Panc1 (cell line): ENCODE data around the gene DMAC2. TPM values are rescaled to one million over a fixed set of nuclear protein-coding genes. Genes with fewer than 3 reads are reported as not detected.

Source experiments
- ATAC-seq: fragments of 200-7000 bp; cut with Tn5 transposase; 2 replicates; pipeline ENCODE4 v1.9.1; 2020; ENCODE audit warnings: mild to moderate bottlenecking, moderate library complexity
- BruUV-seq: library from RNA; stranded (reverse); fragments of 400-500 nt; replicated peaks from 2 replicates; lab custom pipeline; 2021; lab: Mats Ljungman, UMichigan
- CTCF ChIA-PET: fragments of 300-600 bp; sonication (Branson Sonifier 250); formaldehyde crosslinking; loops from one replicate; lab custom pipeline; 2022; ENCODE audit warnings: antibody characterized with exemption; lab: Charles Lee
- POLR2A ChIA-PET: fragments of 300-600 bp; sonication (Branson Sonifier 250); formaldehyde crosslinking; loops from one replicate; lab custom pipeline; 2022; ENCODE audit warnings: antibody characterized with exemption; lab: Charles Lee
- DNase-seq: peaks from one replicate; pipeline ENCODE4 v3.0.0-alpha.2; 2010; ENCODE audit warnings: low read depth, low spot score
- H3K27ac ChIP-seq: 2 replicates; pipeline ENCODE4 v1.5.1; 2011; ENCODE audit warnings: mild to moderate bottlenecking, low read length, inconsistent platforms
- H3K27me3 ChIP-seq: fragments of 200-500 bp; sonication (Bioruptor generic); 2 replicates; pipeline ENCODE4 v1.6.0; 2014; ENCODE audit warnings: low read length, inconsistent platforms; ENCODE audit not compliant: control insufficient read depth, insufficient read depth
- H3K36me3 ChIP-seq: fragments of 200-500 bp; sonication (Bioruptor generic); 2 replicates; pipeline ENCODE4 v1.5.1; 2014; ENCODE audit warnings: inconsistent platforms, mild to moderate bottlenecking, low read length, moderate library complexity; ENCODE audit not compliant: control insufficient read depth, insufficient read depth
- H3K4me1 ChIP-seq: 2 replicates; pipeline ENCODE4 v1.5.1; 2011; ENCODE audit warnings: inconsistent platforms, mild to moderate bottlenecking, low read length, moderate library complexity; ENCODE audit not compliant: control insufficient read depth, insufficient read depth
- H3K4me3 ChIP-seq, 2 experiments: 2 replicates each; pipeline ENCODE4 v1.5.1; 2011 to 2012; ENCODE audit warnings: low read depth in 2 of 2, low read length in 2 of 2, mild to moderate bottlenecking in 2 of 2, inconsistent platforms in 1 of 2, moderate library complexity in 1 of 2
- H3K9me3 ChIP-seq: fragments of 200-500 bp; sonication (Bioruptor generic); 2 replicates; pipeline ENCODE4 v1.5.1; 2014; ENCODE audit warnings: low read depth, mild to moderate bottlenecking, inconsistent platforms, low read length, moderate library complexity; ENCODE audit not compliant: control insufficient read depth, insufficient read depth
- POLR2AphosphoS5 ChIP-seq: IDR thresholded peaks from 2 replicates; pipeline ENCODE4 v1.6.1; 2012; ENCODE audit warnings: mild to moderate bottlenecking, low read depth, low read length, moderate library complexity
- SIN3A ChIP-seq: IDR thresholded peaks from 2 replicates; pipeline ENCODE4 v1.6.1; 2012; ENCODE audit warnings: low read depth, mild to moderate bottlenecking, low read length, moderate library complexity, borderline replicate concordance; ENCODE audit not compliant: insufficient read depth
- TCF7L2 ChIP-seq: IDR thresholded peaks from 2 replicates; pipeline ENCODE4 v1.6.1; 2011; ENCODE audit warnings: mild to moderate bottlenecking, low read depth, low read length, inconsistent platforms
- in situ Hi-C: cut with HindIII; loops from 2 replicates; pipeline ENCODE4 v1.10.0; 2016; ENCODE audit warnings: low sequenced_read_pairs, low pct_unique_long_range_greater_than_20kb
- intact Hi-C: fragments of 100-400 bp; cut with micrococcal nuclease; formaldehyde crosslinking; loops from one replicate; pipeline ENCODE4 v1.10.0; 2022; ENCODE audit not compliant: unreplicated experiment
- total RNA-seq: library from RNA; stranded (reverse); gene quantifications from one replicate; pipeline ENCODE4 v1.2.1, GENCODE V29; 2021; ENCODE audit not compliant: unreplicated experiment
- TF ChIP-seq, protein P1 (sequence below), 2 experiments: IDR thresholded peaks; 2 replicates each; pipeline ENCODE4 v1.6.1; 2011 to 2012; ENCODE audit warnings: low read depth in 2 of 2, control low read depth in 1 of 2, low read length in 1 of 2, mild to moderate bottlenecking in 1 of 2, moderate library complexity in 1 of 2; ENCODE audit not compliant: insufficient read depth in 1 of 2
- TF ChIP-seq, protein P2 (sequence below): fragments of 450-650 bp; IDR thresholded peaks from 2 replicates; pipeline ENCODE4 v1.5.1; 2017; ENCODE audit warnings: mild to moderate bottlenecking

DMAC2 gene
- total RNA-seq, 1 experiment from 2014 or later, result 37.5 TPM

DNA sequence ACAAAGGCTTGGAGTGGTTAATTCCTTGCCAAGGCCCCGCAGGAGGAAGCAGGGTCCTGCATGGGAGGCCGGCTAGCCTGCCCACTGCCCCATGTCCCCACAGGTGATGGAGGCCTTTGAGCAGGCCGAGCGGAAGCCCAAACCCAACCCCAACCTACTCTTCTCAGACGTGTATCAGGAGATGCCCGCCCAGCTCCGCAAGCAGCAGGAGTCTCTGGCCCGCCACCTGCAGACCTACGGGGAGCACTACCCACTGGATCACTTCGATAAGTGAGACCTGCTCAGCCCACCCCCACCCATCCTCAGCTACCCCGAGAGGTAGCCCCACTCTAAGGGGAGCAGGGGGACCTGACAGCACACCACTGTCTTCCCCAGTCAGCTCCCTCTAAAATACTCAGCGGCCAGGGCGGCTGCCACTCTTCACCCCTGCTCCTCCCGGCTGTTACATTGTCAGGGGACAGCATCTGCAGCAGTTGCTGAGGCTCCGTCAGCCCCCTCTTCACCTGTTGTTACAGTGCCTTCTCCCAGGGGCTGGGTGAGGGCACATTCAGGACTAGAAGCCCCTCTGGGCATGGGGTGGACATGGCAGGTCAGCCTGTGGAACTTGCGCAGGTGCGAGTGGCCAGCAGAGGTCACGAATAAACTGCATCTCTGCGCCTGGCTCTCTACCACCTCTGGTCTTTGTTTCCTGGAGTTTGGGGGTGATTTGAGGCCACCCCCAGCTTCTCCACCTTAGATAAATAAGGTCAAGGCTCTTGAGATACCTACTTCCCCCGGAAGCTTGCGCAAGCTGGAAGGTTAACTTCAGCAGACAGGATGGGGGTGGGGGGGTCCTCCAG lies 15.2 kb downstream of the DMAC2 start:
- CTCF ChIA-PET, result interaction anchor here (0.7 kb wide), 1 partner anchor 146 kb away, joined by 3 read pairs; no protein-coding TSS in a partner anchor
- DNase-seq, result no peak

DNA sequence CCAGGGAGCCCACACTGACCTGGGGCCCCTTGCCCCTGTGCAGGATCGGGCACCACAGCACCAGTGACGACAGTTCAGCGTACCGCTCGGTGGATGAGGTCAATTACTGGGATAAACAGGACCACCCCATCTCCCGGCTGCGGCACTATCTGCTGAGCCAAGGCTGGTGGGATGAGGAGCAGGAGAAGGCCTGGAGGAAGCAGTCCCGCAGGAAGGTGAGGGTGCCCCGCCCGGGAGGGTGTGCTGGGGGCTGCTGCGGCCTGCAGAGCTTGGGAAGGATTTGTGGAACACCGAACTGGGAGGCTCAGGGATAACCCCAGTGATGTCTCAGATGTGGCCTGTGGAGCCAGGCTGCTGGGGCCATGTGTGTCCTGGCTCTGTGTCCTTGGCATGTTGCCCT lies 16.8 kb downstream of the DMAC2 start:
- TF ChIP-seq, protein P1, sequence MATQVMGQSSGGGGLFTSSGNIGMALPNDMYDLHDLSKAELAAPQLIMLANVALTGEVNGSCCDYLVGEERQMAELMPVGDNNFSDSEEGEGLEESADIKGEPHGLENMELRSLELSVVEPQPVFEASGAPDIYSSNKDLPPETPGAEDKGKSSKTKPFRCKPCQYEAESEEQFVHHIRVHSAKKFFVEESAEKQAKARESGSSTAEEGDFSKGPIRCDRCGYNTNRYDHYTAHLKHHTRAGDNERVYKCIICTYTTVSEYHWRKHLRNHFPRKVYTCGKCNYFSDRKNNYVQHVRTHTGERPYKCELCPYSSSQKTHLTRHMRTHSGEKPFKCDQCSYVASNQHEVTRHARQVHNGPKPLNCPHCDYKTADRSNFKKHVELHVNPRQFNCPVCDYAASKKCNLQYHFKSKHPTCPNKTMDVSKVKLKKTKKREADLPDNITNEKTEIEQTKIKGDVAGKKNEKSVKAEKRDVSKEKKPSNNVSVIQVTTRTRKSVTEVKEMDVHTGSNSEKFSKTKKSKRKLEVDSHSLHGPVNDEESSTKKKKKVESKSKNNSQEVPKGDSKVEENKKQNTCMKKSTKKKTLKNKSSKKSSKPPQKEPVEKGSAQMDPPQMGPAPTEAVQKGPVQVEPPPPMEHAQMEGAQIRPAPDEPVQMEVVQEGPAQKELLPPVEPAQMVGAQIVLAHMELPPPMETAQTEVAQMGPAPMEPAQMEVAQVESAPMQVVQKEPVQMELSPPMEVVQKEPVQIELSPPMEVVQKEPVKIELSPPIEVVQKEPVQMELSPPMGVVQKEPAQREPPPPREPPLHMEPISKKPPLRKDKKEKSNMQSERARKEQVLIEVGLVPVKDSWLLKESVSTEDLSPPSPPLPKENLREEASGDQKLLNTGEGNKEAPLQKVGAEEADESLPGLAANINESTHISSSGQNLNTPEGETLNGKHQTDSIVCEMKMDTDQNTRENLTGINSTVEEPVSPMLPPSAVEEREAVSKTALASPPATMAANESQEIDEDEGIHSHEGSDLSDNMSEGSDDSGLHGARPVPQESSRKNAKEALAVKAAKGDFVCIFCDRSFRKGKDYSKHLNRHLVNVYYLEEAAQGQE (IDR thresholded peaks at IDR 0.05; ENCODE audit: insufficient read depth in 1 of 2, low read depth in 2 of 2, low read length in 1 of 2), result no peak
- TF ChIP-seq TCF7L2 (no peak), SIN3A (no peak), POLR2AphosphoS5 (no peak)
- TF ChIP-seq, protein P2, sequence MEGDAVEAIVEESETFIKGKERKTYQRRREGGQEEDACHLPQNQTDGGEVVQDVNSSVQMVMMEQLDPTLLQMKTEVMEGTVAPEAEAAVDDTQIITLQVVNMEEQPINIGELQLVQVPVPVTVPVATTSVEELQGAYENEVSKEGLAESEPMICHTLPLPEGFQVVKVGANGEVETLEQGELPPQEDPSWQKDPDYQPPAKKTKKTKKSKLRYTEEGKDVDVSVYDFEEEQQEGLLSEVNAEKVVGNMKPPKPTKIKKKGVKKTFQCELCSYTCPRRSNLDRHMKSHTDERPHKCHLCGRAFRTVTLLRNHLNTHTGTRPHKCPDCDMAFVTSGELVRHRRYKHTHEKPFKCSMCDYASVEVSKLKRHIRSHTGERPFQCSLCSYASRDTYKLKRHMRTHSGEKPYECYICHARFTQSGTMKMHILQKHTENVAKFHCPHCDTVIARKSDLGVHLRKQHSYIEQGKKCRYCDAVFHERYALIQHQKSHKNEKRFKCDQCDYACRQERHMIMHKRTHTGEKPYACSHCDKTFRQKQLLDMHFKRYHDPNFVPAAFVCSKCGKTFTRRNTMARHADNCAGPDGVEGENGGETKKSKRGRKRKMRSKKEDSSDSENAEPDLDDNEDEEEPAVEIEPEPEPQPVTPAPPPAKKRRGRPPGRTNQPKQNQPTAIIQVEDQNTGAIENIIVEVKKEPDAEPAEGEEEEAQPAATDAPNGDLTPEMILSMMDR, result no peak
- no peak for ATAC-seq
- in situ Hi-C loops (no loop called here), intact Hi-C loops (no loop called here)
- DNase-seq, result no peak
- H3K36me3 ChIP-seq, result no peaks in the 10 kb centered on the region
- ChIA-PET CTCF (no interaction called here), POLR2A (no interaction called here)
- H3K9me3 ChIP-seq, result no peaks in the 10 kb centered on the region
- no peak overlapping the region for H3K4me3 ChIP-seq
- H3K27ac ChIP-seq, result no peak overlapping the region
- H3K4me1 ChIP-seq, result no peaks in the 10 kb centered on the region
- no peaks in the 10 kb centered on the region for H3K27me3 ChIP-seq
- no TSS peak for BruUV-seq

More for the DNA sequence above, 15.2 kb downstream of the DMAC2 start:
- H3K9me3 ChIP-seq, result no peaks in the 10 kb centered on the region
- in situ Hi-C loops (no loop called here), intact Hi-C loops (no loop called here)
- no peaks in the 10 kb centered on the region for H3K27me3 ChIP-seq
- POLR2A ChIA-PET, result no interaction called here
- BruUV-seq, result no TSS peak
- H3K4me3 ChIP-seq, result no peak overlapping the region
- H3K36me3 ChIP-seq, result no peaks in the 10 kb centered on the region
- H3K4me1 ChIP-seq, result no peaks in the 10 kb centered on the region
- no peak overlapping the region for H3K27ac ChIP-seq
- no peak for TF ChIP-seq TCF7L2
- ATAC-seq, result no peak

DNA sequence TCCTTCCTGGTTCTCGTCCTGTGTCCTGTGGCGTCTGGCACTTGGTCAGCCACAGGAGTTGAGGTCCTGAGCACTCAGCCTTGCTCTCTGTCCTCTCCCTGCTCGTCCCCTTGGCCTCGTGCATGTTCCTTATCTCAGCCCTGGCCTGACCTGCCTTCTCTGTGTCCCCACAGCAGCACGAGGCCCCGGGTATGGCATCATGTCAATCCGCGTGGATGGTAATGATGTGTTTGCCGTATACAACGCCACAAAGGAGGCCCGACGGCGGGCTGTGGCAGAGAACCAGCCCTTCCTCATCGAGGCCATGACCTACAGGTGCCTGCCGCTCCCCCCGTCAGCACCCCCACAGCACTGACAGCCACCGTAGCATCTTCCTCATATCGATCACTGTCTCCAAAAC lies 17.3 kb downstream of the DMAC2 start:
- Histone ChIP-seq H3K27ac (no peak overlapping the region), H3K4me3 (no peak overlapping the region), H3K27me3 (no peaks in the 10 kb centered on the region), H3K9me3 (no peaks in the 10 kb centered on the region), H3K4me1 (no peaks in the 10 kb centered on the region), H3K36me3 (no peaks in the 10 kb centered on the region)
- intact Hi-C loops (no loop called here), in situ Hi-C loops (no loop called here)
- POLR2A ChIA-PET, result no interaction called here
- CTCF ChIA-PET, result no interaction called here
- ATAC-seq (no peak), DNase-seq (no peak)
- BruUV-seq, result no TSS peak
- TF ChIP-seq, protein P2, result no peak
- no peak for TF ChIP-seq POLR2AphosphoS5
- no peak for TF ChIP-seq TCF7L2
- no peak for TF ChIP-seq SIN3A
- TF ChIP-seq, protein P1 (IDR thresholded peaks at IDR 0.05; ENCODE audit: insufficient read depth in 1 of 2, low read depth in 2 of 2, low read length in 1 of 2), result no peak
